NCI-H2081 (cell line): ENCODE results near the gene SNX30.

Experiments used
- DNase-seq, 2 experiments: peaks; one replicate each; lab custom pipeline; 2025; lab: John Stamatoyannopoulos, UW

SNX30 gene

DNA sequence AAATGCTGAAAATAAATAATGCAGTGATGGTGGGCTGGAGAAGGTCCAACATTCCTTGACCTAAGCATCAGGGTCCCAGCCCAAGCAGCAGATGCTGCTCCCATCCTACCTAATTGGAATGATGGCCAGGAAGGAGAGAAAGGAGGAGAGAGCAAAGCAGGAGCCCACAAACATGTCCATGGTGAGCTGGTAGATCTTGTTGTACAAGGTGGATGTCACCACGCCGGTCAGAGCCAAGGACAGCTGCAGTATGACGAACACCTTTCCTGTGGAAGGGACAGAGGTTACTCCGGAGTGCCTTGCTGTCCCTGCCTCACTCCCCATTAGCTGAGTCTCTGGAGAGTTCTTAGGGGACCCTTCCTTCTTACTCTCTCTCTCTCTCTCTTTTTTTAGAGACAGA is 135.8 kb downstream of the SNX30 start:
- no peak for DNase-seq

- DNase-seq = no peak
These were observed 136.8 kb downstream of the SNX30 start for GRCh38 chr9:112887381-112887780.

- no peak for DNase-seq
These were observed 139.8 kb downstream of the SNX30 start, which contains the start of gene SLC46A2 for GRCh38 chr9:112890106-112891081. TSS of gene SLC46A2 (minus strand) at chr9:112890876. CDS start at chr9:112890681, 195 bp downstream.

GRCh38 chr9:112891521-112891920 is 141.0 kb downstream of the SNX30 start:
- DNase-seq = no peak

DNA sequence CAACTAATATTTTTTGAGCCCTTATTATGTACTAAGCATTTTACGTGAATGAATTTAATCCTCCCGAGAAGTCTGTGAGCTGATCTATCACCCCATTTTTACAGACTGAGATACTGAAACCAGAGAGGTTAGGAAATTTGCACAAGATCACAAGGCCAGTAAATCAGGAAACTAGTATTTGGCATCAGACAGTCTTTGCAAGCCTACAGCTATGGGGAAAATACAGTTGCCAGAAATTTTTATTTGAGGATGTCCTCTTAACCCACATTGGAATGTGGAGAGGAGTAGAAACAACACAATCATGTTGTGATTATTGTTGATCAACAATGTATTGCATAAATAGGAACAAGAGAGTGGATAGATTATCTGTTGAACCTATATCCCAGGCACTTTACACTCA is 142.4 kb downstream of the SNX30 start:
- DNase-seq = no peak

DNA sequence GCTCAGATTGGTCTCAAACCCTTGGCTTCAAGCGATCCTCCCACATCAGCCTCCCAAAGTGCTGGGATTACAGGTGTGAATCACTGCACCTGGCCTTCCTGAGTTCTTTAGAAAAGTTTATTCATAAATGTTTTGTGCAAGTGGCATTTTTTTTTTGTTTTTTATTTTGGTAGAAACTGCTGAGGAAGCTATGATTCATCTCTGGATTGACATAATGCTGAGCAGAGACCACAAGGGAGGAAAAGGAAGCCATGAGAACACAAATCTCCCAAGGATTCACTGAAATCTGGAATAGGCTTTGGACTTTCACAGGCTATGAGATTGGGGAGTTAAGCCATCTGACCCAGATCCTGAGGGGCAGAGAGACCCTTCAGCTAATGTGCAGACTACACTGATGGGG is 143.5 kb downstream of the SNX30 start:
- DNase-seq = no peak

DNA sequence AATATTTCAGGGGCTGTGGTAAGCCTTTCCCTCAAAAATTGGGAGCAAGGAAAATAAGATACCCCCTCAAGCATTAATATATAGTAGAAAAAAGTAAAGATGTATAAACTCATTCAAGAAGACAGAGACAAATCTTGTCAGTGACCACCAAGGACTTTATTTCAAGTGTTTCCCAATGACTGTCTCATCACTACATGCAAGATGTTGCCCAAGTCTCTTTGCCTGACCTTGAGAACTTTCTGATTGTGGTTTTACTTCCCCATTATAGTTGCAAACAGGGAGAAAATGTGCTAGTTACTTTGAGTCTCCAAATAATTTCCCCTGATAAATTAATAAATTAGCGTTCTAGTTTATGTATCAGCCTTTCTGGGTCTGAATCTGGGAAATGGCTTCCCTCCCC is 144.1 kb downstream of the SNX30 start:
- DNase-seq = no peak

DNA sequence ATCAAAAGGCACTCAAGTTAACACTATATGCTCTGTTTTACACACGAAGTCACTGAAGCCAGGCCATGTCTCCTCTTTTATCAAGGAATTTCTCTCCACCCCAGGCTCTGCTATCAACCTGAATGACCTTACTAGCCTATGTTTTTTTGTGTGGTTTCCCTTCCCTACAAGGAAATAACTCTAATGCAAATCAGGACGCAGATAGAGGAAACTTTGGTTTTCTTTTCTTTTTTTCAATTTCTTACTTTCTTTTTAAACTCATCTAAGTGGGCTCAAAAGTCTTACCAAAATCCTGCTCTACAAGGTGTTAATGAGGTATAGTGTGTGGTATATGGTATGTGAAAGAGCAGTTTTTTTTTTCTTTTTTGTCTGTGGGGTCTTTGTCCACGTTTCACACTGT is 145.6 kb downstream of the SNX30 start:
- DNase-seq = no peak

GRCh38 chr9:112898872-112899311 is 148.3 kb downstream of the SNX30 start:
- no peak for DNase-seq

- no peak for DNase-seq
These were observed 149.9 kb downstream of the SNX30 start for GRCh38 chr9:112900488-112900887.

- DNase-seq = no peak
These were observed 150.3 kb downstream of the SNX30 start for GRCh38 chr9:112900901-112901300.

- DNase-seq = no peak
These were observed 154.5 kb downstream of the SNX30 start for GRCh38 chr9:112905084-112905483.

DNA sequence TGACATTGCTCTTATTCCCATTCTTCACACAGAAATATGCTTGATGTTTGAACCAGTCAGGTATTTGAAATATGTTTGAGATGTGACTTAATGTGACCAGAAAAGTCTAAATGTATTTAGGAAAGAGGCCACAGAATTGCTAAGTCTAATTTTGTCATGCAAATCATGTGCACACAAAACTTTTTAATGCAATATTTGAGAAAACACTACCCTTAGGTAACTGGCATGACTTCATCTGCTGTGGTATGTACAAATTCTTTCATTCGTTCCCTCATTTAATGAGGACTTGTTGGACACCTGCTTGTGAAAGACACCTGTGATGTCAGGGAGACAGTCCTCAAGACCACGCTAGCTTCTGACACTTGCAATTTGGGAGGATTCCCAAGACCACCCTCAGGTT is 161.2 kb downstream of the SNX30 start:
- no peak for DNase-seq

DNA sequence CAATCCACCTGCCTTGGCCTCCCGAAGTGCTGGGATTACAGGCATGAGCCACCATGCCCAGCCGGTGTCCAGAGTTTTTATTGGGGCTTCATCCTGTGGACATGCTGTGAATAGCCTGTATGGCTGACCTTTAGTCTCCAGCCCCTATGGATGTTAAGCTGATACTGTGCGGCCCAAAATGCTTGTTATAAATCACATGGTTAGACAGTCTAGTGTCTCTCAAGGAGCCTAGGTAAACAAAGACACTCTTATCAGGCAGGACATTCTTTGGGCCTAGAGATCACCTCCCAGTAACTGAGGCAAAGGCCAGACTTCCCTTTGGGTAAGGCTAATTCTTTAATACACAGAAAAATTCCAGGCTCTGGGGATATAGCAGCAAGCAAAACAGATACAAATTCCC is 162.1 kb downstream of the SNX30 start:
- no peak for DNase-seq

- DNase-seq = no peak
These were observed 162.8 kb downstream of the SNX30 start for GRCh38 chr9:112913326-112913725.

DNA sequence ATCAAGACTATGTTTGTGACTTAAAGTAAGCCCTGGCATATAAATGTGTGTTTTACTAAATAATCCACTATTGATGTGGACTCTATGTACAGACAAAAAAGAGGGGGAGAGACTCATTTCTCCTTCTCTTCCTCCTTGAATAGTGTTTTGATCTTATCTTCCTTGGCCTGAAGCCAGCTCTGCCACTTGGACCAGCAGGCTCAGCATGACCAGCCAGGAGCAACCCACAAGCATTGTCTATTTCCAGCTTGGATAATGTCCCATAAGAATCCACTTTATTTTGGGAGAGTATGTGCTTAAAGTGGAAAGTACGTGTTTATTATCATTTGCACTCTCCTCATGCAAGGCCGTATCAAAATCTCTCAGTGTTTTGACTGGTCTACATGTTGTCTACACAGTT is 164.0 kb downstream of the SNX30 start:
- DNase-seq = no peak

DNA sequence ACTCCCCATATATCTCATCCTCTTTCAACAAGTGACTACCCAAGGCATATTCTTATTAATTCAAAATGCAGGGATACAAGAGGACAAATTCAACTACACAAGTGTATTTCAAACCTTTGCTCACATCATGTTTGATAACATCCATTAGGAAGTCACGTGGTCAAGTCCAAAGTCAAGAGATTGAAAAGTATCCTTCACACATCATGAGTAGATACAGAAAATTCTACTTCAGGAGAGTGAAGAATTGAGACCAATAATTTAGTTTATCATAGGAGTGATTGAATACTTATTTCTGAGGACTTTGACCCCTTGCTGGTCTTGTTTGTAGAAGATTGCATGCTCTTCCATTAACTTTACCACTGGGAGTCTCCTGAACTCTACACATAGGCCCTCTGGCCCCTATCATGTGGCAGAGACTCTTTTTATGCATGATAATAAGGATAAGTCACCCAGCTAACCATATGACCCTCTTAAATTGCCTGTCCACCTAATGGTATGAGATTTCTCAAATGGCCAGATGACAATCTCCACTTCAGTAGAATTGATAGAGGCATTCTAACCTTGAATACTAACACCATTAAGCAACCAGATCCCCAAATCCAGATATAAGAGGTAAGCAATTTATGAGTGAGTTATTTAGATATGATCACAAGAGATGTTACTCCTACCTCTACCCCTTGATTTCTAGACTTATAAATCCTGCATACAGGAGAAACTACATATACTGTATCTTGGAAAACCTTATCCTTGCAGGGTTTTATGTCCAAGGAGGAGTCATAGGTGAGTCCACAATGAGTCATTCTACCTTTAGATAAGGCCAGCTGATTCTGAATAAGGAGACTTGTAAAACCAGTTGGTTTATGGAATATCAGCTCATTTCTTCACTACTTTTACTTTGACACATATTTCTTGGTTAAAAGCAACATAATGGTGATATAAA is 166.8 kb downstream of the SNX30 start:
- no peak for DNase-seq

DNA sequence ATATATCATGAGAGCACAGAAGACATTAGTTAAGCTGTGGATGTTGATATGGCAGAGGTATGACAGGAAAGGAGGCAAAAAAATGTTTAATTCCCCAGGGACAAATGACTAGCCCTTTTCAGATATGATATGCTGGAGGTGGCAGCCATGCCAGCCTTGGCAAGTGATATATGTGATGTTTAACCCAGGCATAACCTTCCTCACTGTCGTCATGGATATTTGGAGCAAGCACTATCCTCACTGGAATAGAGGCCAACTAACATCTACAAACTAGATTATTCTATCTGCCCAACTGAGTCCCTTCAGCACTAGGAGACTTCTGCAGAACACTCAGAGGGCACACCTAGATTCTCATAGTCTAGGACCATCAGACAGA is 167.4 kb downstream of the SNX30 start:
- DNase-seq = no peak

GRCh38 chr9:112921549-112921948 is 171.0 kb downstream of the SNX30 start:
- peak; percentile 1 to 6 for DNase-seq
